GM12878 (cell line): ENCODE data around the gene SIGLEC11.

Experiments used
- ASH2L ChIP-seq: fragments of 300-600, 200-600 bp; sonication (generic); IDR thresholded peaks from 2 replicates; pipeline ENCODE4 v1.6.1; 2017; ENCODE audit warnings: low read depth, mild to moderate bottlenecking, borderline replicate concordance
- IRF3 ChIP-seq: fragments of 450-650 bp; IDR thresholded peaks from 2 replicates; pipeline ENCODE4 v1.6.1; 2014; ENCODE audit warnings: mild to moderate bottlenecking
- RB1 ChIP-seq: fragments of 450-650 bp; formaldehyde crosslinking; IDR thresholded peaks from 2 replicates; pipeline ENCODE4 v1.6.1; 2017; ENCODE audit warnings: mild to moderate bottlenecking, borderline replicate concordance
- TAF1 ChIP-seq: IDR thresholded peaks from 2 replicates; pipeline ENCODE4 v1.6.1; 2011; ENCODE audit warnings: mild to moderate bottlenecking, low read depth, low read length, borderline replicate concordance

- TF ChIP-seq RB1 (no peak), ASH2L (no peak), IRF3 (no peak), TAF1 (no peak)
These were observed 23.5 kb upstream of the SIGLEC11 start for GRCh38 chr19:49984491-49984890.
